Trophoblast cell (in vitro differentiated cells and primary cell): ENCODE results near the gene RBBP5.

Source experiments
- DNase-seq, 2 donors: peaks; one replicate each; pipeline ENCODE4 v3.0.0-alpha.2; 2016
- H2AFZ ChIP-seq: 2 replicates; pipeline ENCODE4 v1.6.1; 2013; ENCODE audit warnings: low read length, moderate library complexity, mild to moderate bottlenecking; ENCODE audit not compliant: insufficient read depth, poor library complexity
- H2AK5ac ChIP-seq: 2 replicates; pipeline ENCODE4 v1.6.1; 2013; ENCODE audit warnings: mild to moderate bottlenecking, low read length
- H2BK120ac ChIP-seq: 2 replicates; pipeline ENCODE4 v1.6.1; 2013; ENCODE audit warnings: low read length, mild to moderate bottlenecking, moderate library complexity; ENCODE audit not compliant: insufficient read depth, poor library complexity
- H2BK12ac ChIP-seq: 2 replicates; pipeline ENCODE4 v1.6.1; 2013; ENCODE audit warnings: mild to moderate bottlenecking, low read length, moderate library complexity
- H2BK5ac ChIP-seq: 2 replicates; pipeline ENCODE4 v1.6.1; 2013; ENCODE audit warnings: low read length, low read depth, moderate library complexity, mild to moderate bottlenecking; ENCODE audit not compliant: poor library complexity
- H3K14ac ChIP-seq: 2 replicates; pipeline ENCODE4 v1.6.1; 2013; ENCODE audit warnings: mild to moderate bottlenecking, low read length
- H3K18ac ChIP-seq: 2 replicates; pipeline ENCODE4 v1.6.1; 2013; ENCODE audit warnings: mild to moderate bottlenecking, low read length
- H3K23ac ChIP-seq: 2 replicates; pipeline ENCODE4 v1.6.1; 2013; ENCODE audit warnings: low read length
- H3K27ac ChIP-seq: 2 replicates; pipeline ENCODE4 v1.5.1; 2013; ENCODE audit warnings: low read depth, mild to moderate bottlenecking, inconsistent platforms, low read length, moderate library complexity
- H3K27me3 ChIP-seq: 2 replicates; pipeline ENCODE4 v1.6.1; 2013; ENCODE audit warnings: inconsistent platforms, mild to moderate bottlenecking, low read length, moderate library complexity; ENCODE audit not compliant: insufficient read depth
- H3K36me3 ChIP-seq, 2 experiments: 1 replicate in 1 of 2; 2 replicates in 1 of 2; pipeline ENCODE4 v1.6.1; 2013; ENCODE audit warnings: low read length in 2 of 2, mild to moderate bottlenecking in 2 of 2, moderate library complexity in 1 of 2; ENCODE audit not compliant: insufficient read depth in 2 of 2, control insufficient read depth in 1 of 2
- H3K4ac ChIP-seq: 2 replicates; pipeline ENCODE4 v1.6.1; 2013; ENCODE audit warnings: low read depth, mild to moderate bottlenecking, low read length, moderate library complexity
- H3K4me1 ChIP-seq, 2 experiments: 1 replicate in 1 of 2; 2 replicates in 1 of 2; pipeline ENCODE4 v1.6.1; 2013; ENCODE audit warnings: low read length in 2 of 2, mild to moderate bottlenecking in 2 of 2, moderate library complexity in 1 of 2; ENCODE audit not compliant: insufficient read depth in 2 of 2, control insufficient read depth in 1 of 2
- H3K4me2 ChIP-seq: 2 replicates; pipeline ENCODE4 v1.6.1; 2013; ENCODE audit warnings: inconsistent platforms, mild to moderate bottlenecking, low read length, moderate library complexity
- H3K4me3 ChIP-seq: 2 replicates; pipeline ENCODE4 v1.5.1; 2013; ENCODE audit warnings: mild to moderate bottlenecking, low read depth, low read length, inconsistent platforms
- H3K79me1 ChIP-seq: one replicate; pipeline ENCODE4 v1.6.1; 2013; ENCODE audit warnings: low read length
- H3K79me2 ChIP-seq: 2 replicates; pipeline ENCODE4 v1.6.1; 2013; ENCODE audit warnings: low read length, mild to moderate bottlenecking; ENCODE audit not compliant: control insufficient read depth, insufficient read depth, poor library complexity
- H3K9ac ChIP-seq: 2 replicates; pipeline ENCODE4 v1.6.1; 2013; ENCODE audit warnings: mild to moderate bottlenecking, low read length
- H3K9me3 ChIP-seq: 2 replicates; pipeline ENCODE4 v1.6.1; 2013; ENCODE audit warnings: low read depth, mild to moderate bottlenecking, control low read depth, inconsistent platforms, low read length; ENCODE audit not compliant: insufficient read depth
- H4K12ac ChIP-seq: 2 replicates; pipeline ENCODE4 v1.6.1; 2013; ENCODE audit warnings: low read depth, mild to moderate bottlenecking, low read length, moderate library complexity
- H4K8ac ChIP-seq: 2 replicates; pipeline ENCODE4 v1.6.1; 2013; ENCODE audit warnings: low read depth, mild to moderate bottlenecking, low read length, moderate library complexity
- H4K91ac ChIP-seq: one replicate; pipeline ENCODE4 v1.6.1; 2013; ENCODE audit warnings: low read depth, mild to moderate bottlenecking, low read length, moderate library complexity
- WGBS: extraction: QIAGEN DNeasy Blood & Tissue Kit; methylation state at CpG from one replicate; pipeline ENCODE4 v1.1.7; 2013; ENCODE audit warnings: missing lambda C conversion rate; ENCODE audit not compliant: insufficient read length, insufficient coverage; ENCODE audit errors: extremely low coverage; 5-methylcytosine and 5-hydroxymethylcytosine counted together

The RBBP5 gene

GRCh38 chr1:205140113-205140512 lies 18.3 kb upstream of the RBBP5 start:
- Histone ChIP-seq H3K23ac (no peak overlapping the region), H2BK120ac (no peak overlapping the region), H4K8ac (no peak overlapping the region), H3K27ac (no peak overlapping the region), H2BK12ac (no peak overlapping the region), H3K18ac (no peak overlapping the region), H4K91ac (no peak overlapping the region), H3K79me2 (no peaks in the 10 kb centered on the region), H4K12ac (no peak overlapping the region), H3K36me3 (no peaks in the 10 kb centered on the region), H3K79me1 (no peaks in the 10 kb centered on the region), H2AFZ (no peak overlapping the region), H3K27me3 (no peaks in the 10 kb centered on the region), H3K14ac (no peak overlapping the region), H2AK5ac (no peak overlapping the region), H3K4me2 (no peak overlapping the region), H2BK5ac (no peak overlapping the region), H3K4me1 (peaks cover 3 to 5% of the 10 kb centered on the region in 2 experiments), H3K9ac (no peak overlapping the region), H3K9me3 (no peaks in the 10 kb centered on the region), H3K4ac (no peak overlapping the region), H3K4me3 (no peak overlapping the region)
- WGBS = no CpG with 5 or more reads among the region's 4 CpGs
- DNase-seq = no peak

GRCh38 chr1:205137901-205138300 lies 16.1 kb upstream of the RBBP5 start:
- Histone ChIP-seq H2AK5ac (no peak overlapping the region), H3K79me2 (no peaks in the 10 kb centered on the region), H2BK120ac (no peak overlapping the region), H3K4me1 (no peaks in the 10 kb centered on the region), H3K9me3 (no peaks in the 10 kb centered on the region), H2BK5ac (no peak overlapping the region), H3K4me3 (no peak overlapping the region), H3K4me2 (no peak overlapping the region), H2BK12ac (no peak overlapping the region), H3K36me3 (no peaks in the 10 kb centered on the region), H3K23ac (no peak overlapping the region), H3K14ac (no peak overlapping the region), H2AFZ (no peak overlapping the region), H3K9ac (no peak overlapping the region), H4K8ac (no peak overlapping the region), H3K18ac (no peak overlapping the region), H4K91ac (no peak overlapping the region), H3K79me1 (no peaks in the 10 kb centered on the region), H3K27me3 (no peaks in the 10 kb centered on the region), H3K27ac (no peak overlapping the region), H3K4ac (no peak overlapping the region), H4K12ac (no peak overlapping the region)
- WGBS = no CpG with 5 or more reads among the region's 3 CpGs
- DNase-seq = no peak

GRCh38 chr1:205133287-205133686 lies 11.5 kb upstream of the RBBP5 start:
- no peak overlapping the region for H4K12ac ChIP-seq
- H3K79me1 ChIP-seq = no peaks in the 10 kb centered on the region
- H3K9ac ChIP-seq = no peak overlapping the region
- no peak overlapping the region for H2AFZ ChIP-seq
- H3K4ac ChIP-seq = no peak overlapping the region
- H3K9me3 ChIP-seq = no peaks in the 10 kb centered on the region
- H4K8ac ChIP-seq = no peak overlapping the region
- H4K91ac ChIP-seq = no peak overlapping the region
- no peak overlapping the region for H2BK12ac ChIP-seq
- no peaks in the 10 kb centered on the region for H3K36me3 ChIP-seq
- WGBS = no CpG with 5 or more reads among the region's 1 CpG
- no peak overlapping the region for H2AK5ac ChIP-seq
- H3K4me3 ChIP-seq = no peak overlapping the region
- no peak overlapping the region for H3K27ac ChIP-seq
- DNase-seq = no peak
- no peaks in the 10 kb centered on the region for H3K79me2 ChIP-seq
- no peaks in the 10 kb centered on the region for H3K4me1 ChIP-seq
- H2BK120ac ChIP-seq = no peak overlapping the region
- no peak overlapping the region for H3K4me2 ChIP-seq
- H3K27me3 ChIP-seq = no peaks in the 10 kb centered on the region
- no peak overlapping the region for H3K14ac ChIP-seq
- H2BK5ac ChIP-seq = no peak overlapping the region
- H3K23ac ChIP-seq = no peak overlapping the region
- H3K18ac ChIP-seq = no peak overlapping the region

- Histone ChIP-seq H3K4me2 (no peak overlapping the region), H2BK120ac (no peak overlapping the region), H3K4me3 (no peak overlapping the region), H3K4me1 (no peaks in the 10 kb centered on the region), H3K79me1 (no peaks in the 10 kb centered on the region), H2BK12ac (no peak overlapping the region), H3K9ac (no peak overlapping the region), H3K79me2 (no peaks in the 10 kb centered on the region), H3K4ac (no peak overlapping the region), H2AFZ (no peak overlapping the region), H3K27me3 (no peaks in the 10 kb centered on the region), H3K36me3 (no peaks in the 10 kb centered on the region), H4K8ac (no peak overlapping the region), H3K14ac (no peak overlapping the region), H3K27ac (no peak overlapping the region), H3K18ac (no peak overlapping the region), H4K12ac (no peak overlapping the region), H2AK5ac (no peak overlapping the region), H3K23ac (no peak overlapping the region), H4K91ac (no peak overlapping the region), H3K9me3 (no peaks in the 10 kb centered on the region), H2BK5ac (no peak overlapping the region)
- WGBS = no CpG with 5 or more reads among the region's 4 CpGs
- DNase-seq = no peak
Observed at GRCh38 chr1:205129447-205130029, 7.8 kb upstream of the RBBP5 start.
